ENCODE data around the gene TMEM245. TPM values are rescaled to one million over a fixed set of nuclear protein-coding genes. Genes with fewer than 3 reads are reported as not detected.
A peak's percentile ranks its signal among the peaks of the same experiment; 100 is the strongest.

The TMEM245 gene
- total and polyA plus RNA-seq, 2 of the 13 experiments (the other 11 are each of a cell fraction or from before 2014, with no cell fraction given) = 53.5 to 55.4 TPM

GRCh38 chr9:109122726-109123621, 3.2 kb upstream of the TMEM245 start (continued):
- TF ChIP-seq, protein P1, sequence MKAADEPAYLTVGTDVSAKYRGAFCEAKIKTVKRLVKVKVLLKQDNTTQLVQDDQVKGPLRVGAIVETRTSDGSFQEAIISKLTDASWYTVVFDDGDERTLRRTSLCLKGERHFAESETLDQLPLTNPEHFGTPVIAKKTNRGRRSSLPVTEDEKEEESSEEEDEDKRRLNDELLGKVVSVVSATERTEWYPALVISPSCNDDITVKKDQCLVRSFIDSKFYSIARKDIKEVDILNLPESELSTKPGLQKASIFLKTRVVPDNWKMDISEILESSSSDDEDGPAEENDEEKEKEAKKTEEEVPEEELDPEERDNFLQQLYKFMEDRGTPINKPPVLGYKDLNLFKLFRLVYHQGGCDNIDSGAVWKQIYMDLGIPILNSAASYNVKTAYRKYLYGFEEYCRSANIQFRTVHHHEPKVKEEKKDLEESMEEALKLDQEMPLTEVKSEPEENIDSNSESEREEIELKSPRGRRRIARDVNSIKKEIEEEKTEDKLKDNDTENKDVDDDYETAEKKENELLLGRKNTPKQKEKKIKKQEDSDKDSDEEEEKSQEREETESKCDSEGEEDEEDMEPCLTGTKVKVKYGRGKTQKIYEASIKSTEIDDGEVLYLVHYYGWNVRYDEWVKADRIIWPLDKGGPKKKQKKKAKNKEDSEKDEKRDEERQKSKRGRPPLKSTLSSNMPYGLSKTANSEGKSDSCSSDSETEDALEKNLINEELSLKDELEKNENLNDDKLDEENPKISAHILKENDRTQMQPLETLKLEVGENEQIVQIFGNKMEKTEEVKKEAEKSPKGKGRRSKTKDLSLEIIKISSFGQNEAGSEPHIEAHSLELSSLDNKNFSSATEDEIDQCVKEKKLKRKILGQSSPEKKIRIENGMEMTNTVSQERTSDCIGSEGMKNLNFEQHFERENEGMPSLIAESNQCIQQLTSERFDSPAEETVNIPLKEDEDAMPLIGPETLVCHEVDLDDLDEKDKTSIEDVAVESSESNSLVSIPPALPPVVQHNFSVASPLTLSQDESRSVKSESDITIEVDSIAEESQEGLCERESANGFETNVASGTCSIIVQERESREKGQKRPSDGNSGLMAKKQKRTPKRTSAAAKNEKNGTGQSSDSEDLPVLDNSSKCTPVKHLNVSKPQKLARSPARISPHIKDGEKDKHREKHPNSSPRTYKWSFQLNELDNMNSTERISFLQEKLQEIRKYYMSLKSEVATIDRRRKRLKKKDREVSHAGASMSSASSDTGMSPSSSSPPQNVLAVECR (CRISPR knock-in tag; IDR thresholded peaks at IDR 0.05; ENCODE audit: borderline replicate concordance) = peak; percentile 26; the same call in 1 of the 2 replicates
- 0 out of 2 replicates have a peak, but pooled peaks have one; percentile 21 for TF ChIP-seq ZNF770 (CRISPR knock-in tag; IDR thresholded peaks at IDR 0.05)
- TF ChIP-seq UBTF (CRISPR knock-in tag; IDR thresholded peaks at IDR 0.05) = no peak
- TF ChIP-seq DZIP1 (CRISPR knock-in tag; IDR thresholded peaks at IDR 0.05) = no peak
- TF ChIP-seq, protein P2, sequence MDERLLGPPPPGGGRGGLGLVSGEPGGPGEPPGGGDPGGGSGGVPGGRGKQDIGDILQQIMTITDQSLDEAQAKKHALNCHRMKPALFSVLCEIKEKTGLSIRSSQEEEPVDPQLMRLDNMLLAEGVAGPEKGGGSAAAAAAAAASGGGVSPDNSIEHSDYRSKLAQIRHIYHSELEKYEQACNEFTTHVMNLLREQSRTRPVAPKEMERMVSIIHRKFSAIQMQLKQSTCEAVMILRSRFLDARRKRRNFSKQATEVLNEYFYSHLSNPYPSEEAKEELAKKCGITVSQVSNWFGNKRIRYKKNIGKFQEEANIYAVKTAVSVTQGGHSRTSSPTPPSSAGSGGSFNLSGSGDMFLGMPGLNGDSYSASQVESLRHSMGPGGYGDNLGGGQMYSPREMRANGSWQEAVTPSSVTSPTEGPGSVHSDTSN (CRISPR knock-in tag; IDR thresholded peaks at IDR 0.05) = peak; percentile 72
- TF ChIP-seq YEATS4 (CRISPR knock-in tag; IDR thresholded peaks at IDR 0.05; ENCODE audit: borderline replicate concordance) = peak; percentile 36; the same call in 1 of the 2 replicates
- peak; percentile 44 to 63; a peak in 3 of 4 replicates for TF ChIP-seq MAFK (conservative IDR thresholded peaks at IDR 0.05 in 1 of 2, IDR thresholded peaks at IDR 0.05 in 1 of 2; ENCODE audit: low read length in 2 of 2)
- 0 out of 2 replicates have a peak, but pooled peaks have one; percentile 44 for TF ChIP-seq HDAC2 (CRISPR knock-in tag; IDR thresholded peaks at IDR 0.05)
- TF ChIP-seq ZFY (CRISPR knock-in tag; IDR thresholded peaks at IDR 0.05) = 0 out of 2 replicates have a peak, but pooled peaks have one; percentile 27
- TF ChIP-seq KLF15 (CRISPR knock-in tag; IDR thresholded peaks at IDR 0.05; ENCODE audit: borderline replicate concordance) = no peak
- no peak for TF ChIP-seq PAWR (CRISPR knock-in tag; IDR thresholded peaks at IDR 0.05; ENCODE audit: borderline replicate concordance)
- TF ChIP-seq ZMYM3 (CRISPR knock-in tag; IDR thresholded peaks at IDR 0.05) = 0 out of 2 replicates have a peak, but pooled peaks have one; percentile 57
- 0 out of 2 replicates have a peak, but pooled peaks have one; percentile 20 for TF ChIP-seq ZKSCAN8 (CRISPR knock-in tag; IDR thresholded peaks at IDR 0.05; ENCODE audit: borderline replicate concordance)
- TF ChIP-seq ZNF501 (CRISPR knock-in tag; IDR thresholded peaks at IDR 0.05) = peak; percentile 17; the same call in 1 of the 2 replicates

All from HepG2 (cell line).